Activated CD8-positive, alpha-beta memory T cell treated with anti-CD3 and anti-CD28 coated beads for 36 hours (primary cell): ENCODE results near the gene FAM228B. TPM values are rescaled to one million over a fixed set of nuclear protein-coding genes. Genes with fewer than 3 reads are reported as not detected.
"Not testable (repeated sequence)": the region's sequence is repeated elsewhere in the genome, so short reads cannot be mapped to it uniquely, and the experiment has no call there.

Experiments
- CTCF ChIA-PET: fragments of 350-600 bp; sonication (Branson Sonifier 250); formaldehyde crosslinking; loops from one replicate; lab custom pipeline; 2021; ENCODE audit warnings: antibody characterized with exemption; lab: Charles Lee
- POLR2A ChIA-PET: fragments of 350-600 bp; sonication (Branson Sonifier 250); formaldehyde crosslinking; loops from one replicate; lab custom pipeline; 2021; ENCODE audit warnings: antibody characterized with exemption; lab: Charles Lee
- total RNA-seq, 2 experiments: library from RNA; stranded (reverse); gene quantifications; one replicate each; pipeline ENCODE4 v1.2.3, GENCODE V29; 2021

Gene FAM228B
- total RNA-seq, 2 experiments from 2014 or later, result 4.2 TPM

DNA sequence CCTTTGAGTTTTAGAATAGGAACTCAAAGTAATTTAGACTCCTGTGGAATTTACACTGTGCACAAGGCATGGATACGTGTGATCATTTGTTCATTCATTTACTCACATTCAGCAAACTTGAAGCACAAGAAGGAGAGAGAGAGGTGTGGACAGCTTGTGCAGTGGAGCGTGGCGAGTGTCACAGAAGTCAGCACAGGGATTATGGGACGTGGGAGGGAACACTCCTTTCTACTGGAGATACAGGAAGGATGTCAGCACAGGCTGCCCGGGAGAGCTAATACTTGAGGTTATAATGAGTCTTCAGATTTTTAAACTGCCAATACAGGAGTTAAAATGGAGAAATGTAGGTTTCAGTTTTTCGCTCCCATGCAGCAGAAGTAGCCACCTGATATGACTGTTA lies 58.6 kb downstream of the FAM228B start:
- ChIA-PET CTCF (no interaction called here), POLR2A (no interaction called here)

- CTCF ChIA-PET, result no interaction called here
- POLR2A ChIA-PET, result no interaction called here
Measured at GRCh38 chr2:24182507-24182906, 59.2 kb downstream of the FAM228B start.

DNA sequence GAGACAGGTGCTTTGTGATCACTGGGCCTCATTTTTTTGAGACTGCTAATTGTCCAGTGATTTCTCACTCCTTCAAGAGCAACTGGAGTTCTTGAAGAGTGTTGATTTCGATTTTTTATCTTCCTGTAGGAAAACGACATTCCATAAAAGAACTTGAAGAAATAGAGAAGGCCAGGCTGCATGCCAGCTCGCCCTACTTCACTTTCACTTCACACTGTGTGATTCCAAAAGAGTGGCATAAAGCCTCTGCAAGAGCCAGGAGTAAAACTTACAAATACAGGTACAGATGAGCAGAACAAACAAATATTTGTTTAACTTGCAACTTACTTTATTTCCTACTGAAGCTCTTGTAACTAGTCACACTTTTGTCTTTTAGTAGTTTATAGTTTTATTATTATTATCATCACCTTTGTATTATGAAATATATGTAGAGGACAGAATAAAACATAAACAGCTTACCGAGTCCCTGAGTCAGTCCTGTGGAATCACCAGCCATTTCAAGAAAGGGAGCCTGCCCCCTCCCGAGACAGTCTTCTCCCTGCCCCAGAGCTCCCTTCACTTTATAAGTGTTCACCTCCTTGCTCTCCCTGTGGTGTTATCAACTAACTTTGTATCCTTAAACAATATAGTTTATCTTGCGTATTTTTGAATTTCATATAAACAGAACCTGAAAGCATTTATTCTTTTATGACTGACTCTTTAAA lies 60.2 kb downstream of the FAM228B start:
- POLR2A ChIA-PET, result no interaction called here
- CTCF ChIA-PET, result no interaction called here

- ChIA-PET CTCF (no interaction called here), POLR2A (no interaction called here)
Measured at GRCh38 chr2:24189551-24189950, 66.3 kb downstream of the FAM228B start.

DNA sequence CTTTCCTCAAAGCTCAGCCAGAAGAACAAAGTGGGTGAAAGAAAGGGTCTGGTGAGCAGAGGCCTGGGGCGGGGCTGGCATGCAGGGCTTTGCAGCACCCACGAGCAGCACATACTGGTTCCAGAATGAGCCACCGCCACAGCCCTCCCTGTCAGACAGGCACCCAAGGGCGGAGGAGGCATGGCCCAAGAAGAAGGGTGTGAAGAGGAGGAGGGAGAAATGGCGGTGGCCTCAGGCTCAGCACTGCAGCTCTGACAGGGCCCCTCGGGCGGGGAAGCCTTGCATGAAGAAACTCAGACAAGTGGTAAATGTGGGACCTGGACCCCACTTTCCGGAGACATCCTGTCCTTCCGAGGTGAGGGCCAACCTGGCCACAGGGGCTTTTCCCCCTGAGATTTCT lies 67.2 kb downstream of the FAM228B start:
- CTCF ChIA-PET, result no interaction called here
- POLR2A ChIA-PET, result no interaction called here

DNA sequence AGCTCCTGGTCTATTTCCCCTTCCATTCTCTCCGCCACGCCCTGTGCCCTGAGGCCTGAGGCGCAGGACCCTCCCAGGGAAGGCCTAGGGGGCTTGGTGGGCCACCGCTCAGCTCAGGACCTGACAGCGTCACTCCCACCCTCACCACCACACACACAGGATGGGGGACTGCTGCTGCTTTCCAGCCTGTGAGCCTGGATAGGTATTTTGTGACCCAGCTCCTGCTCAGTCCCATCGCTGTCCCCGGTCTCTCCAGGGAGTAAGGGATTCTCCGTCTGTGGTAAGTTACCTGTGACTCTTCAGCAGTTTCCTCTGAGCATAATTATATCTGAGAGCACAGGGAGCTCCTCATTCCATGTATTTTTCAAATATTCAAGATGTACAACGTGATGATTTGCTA lies 67.9 kb downstream of the FAM228B start:
- ChIA-PET CTCF (no interaction called here), POLR2A (no interaction called here)

DNA sequence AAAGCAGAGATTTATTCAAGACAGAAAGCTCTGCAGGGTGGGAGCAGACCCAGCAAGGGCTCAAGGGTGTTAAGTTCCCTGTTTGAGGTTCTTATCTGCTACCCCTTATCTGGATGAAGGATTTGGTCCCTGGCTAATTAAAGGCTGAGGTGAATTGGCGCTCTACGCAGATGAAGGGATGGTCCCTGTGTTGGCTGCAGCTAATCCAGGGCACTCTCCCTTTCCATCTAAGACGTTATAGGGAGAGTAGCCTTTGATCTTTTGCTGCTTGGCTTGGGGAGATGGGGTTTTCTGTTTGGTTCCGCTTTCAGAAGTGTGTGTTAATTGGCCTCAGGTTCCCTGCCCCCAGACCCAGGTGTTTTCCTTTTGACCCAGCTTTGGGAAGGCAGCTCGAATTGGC lies 68.6 kb downstream of the FAM228B start:
- POLR2A ChIA-PET, result no interaction called here
- CTCF ChIA-PET, result no interaction called here

- CTCF ChIA-PET, POLR2A ChIA-PET: not testable (repeated sequence)
Measured at GRCh38 chr2:24197213-24197612, 73.9 kb downstream of the FAM228B start.

DNA sequence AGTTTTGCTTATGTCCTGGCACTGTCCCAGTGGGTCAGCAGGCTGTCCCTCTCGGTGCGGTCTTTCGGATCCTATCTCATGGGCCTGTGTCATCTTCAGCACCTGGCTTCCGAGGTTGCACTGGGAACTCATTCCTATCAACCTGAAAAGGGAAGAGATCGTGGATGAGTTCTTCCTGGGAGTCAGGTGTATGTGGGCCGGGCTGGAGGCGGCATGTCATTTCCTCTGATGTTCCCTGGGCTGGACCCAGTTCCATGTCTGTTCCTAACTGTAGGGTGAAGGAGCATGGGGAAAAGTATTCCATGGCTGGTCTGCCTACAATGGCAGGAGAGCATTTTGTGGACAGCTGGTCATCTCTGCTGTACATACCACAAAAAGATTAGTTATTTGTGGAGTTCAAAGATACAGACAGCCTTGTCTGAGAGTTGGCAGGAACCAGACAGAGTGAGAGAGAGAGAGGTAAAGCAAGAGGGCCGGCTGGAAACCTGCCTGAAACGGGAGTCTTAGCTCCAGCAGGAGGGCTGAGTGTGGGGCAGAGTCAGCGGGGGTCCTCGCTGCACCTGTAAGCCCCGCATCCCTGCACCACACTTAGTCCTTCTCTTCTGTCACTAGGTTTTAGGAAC lies 76.8 kb downstream of the FAM228B start:
- POLR2A ChIA-PET, result no interaction called here
- CTCF ChIA-PET, result no interaction called here

DNA sequence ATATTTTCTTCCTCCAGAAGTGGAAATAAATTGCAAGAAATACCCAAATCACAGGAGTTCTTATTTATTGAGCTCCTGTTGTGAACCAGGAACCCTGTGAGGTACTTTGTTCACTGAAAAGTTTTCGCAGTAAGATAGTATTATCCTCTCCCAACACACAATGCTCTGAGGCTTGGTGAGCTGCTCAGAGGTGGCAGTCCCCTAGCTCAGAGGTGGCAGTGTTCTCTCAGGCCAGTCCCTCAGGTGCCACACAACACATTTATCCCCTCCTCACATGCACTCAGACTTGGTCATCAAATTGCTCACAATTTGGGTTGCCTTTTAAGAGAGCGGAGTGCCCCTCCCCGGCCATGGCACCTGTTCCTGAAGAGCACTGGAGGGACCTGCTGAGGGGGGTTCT lies 77.5 kb downstream of the FAM228B start:
- ChIA-PET POLR2A (no interaction called here), CTCF (no interaction called here)

DNA sequence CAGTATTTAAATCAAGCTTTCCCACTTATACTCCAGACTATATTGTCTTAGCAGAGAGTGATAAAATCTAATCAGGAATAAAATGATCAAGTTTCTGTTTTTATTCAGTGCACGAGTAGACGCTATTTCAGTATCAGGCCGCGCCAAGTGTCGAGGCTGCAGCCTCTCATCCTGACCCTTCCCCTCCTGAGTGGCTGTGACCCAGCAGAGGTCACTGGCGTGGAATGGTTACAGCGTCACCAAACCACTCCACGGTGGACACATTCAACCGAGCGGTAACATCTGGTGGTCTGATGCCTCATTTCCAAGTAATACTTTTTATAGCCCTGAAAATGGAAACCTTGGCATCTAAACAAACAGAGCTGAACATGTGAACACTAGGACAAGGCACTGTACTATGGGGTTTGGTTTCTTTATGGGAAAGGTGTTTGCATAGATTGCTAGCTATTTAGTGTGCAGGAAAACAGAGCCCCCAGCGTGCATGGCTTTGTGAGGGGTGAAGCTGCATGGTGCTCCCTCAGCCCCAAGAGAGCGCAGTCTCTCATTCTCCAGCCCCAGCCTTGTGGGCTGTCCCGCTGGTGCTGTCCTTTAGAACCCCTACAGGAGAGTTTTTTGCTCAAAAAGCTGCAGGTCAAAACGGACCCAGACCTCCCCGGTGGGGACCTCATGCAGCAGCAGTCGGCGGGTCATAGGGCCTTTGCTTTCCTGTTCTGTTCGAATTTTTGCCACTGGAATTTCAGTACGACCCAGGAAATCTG lies 79.9 kb downstream of the FAM228B start:
- CTCF ChIA-PET, result interaction anchor here (0.9 kb wide), 1 partner anchor 9 kb away, joined by 3 read pairs; no protein-coding TSS in a partner anchor
- POLR2A ChIA-PET, result no interaction called here

DNA sequence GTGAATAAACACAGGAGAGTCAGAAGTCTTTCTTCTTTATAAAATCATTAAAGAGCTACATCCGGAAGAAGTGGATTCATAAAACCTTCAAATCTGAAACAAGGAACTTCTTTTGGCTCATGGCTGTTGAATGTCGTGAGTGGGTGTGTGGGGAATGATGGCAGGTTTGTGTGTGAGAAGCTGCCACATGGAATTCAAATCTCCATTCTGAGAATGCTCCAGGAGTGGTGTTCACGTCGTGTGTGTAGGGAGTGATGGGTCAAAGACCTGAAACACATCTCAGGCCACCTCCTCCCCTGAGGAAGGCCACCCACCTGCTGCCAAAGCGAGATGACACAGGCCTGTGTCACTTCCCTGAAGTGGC lies 80.5 kb downstream of the FAM228B start:
- ChIA-PET POLR2A (no interaction called here), CTCF (interaction anchor here (0.9 kb wide), 1 partner anchor 8 kb away, joined by 3 read pairs; no protein-coding TSS in a partner anchor)

- ChIA-PET CTCF (no interaction called here), POLR2A (no interaction called here)
Measured at GRCh38 chr2:24204505-24204904, 81.2 kb downstream of the FAM228B start.

GRCh38 chr2:24205131-24205530 lies 81.9 kb downstream of the FAM228B start:
- POLR2A ChIA-PET, result no interaction called here
- CTCF ChIA-PET, result no interaction called here

GRCh38 chr2:24206242-24206641 lies 83.0 kb downstream of the FAM228B start:
- POLR2A ChIA-PET, result no interaction called here
- CTCF ChIA-PET, result no interaction called here

DNA sequence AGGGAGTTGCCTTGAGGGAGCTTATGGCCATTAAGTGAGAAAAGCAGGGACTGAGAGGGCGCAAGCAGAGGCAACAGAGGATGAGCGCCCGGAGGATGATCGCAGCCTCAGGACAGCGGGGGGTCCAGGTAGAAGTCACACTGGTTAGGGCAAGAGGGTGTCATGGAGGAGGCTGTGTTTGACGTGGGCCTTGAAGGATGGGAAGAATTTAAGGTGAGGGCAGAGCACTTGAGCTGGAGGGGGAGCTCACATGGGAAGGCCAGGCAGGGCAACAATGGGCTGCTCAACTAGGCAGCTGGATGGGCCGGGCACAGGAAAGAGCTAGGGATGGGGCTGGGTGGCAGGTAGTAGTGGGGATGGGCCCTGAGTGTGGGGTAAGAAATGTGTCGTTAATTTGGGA lies 83.4 kb downstream of the FAM228B start:
- CTCF ChIA-PET, result no interaction called here
- POLR2A ChIA-PET, result no interaction called here

DNA sequence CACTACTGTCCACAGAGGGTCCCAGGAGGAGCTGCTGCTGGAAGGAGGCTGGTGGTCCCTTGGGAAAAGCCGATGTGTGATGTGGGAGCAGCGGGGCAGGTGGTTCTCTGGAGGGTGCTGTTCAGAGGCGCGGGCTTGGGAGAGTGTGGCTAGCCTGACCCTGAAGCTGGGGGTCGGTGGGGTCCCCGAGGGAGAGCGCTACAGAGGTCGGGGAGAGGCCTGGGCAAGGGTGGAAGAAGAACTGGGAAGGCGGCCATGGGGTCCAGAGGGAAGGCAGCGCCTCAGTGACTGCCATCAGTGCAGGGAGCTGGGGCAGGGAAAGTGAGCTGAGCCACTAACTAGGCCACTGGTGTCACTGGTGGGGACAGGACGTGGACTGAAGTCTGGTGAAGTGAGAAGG lies 84.1 kb downstream of the FAM228B start:
- ChIA-PET POLR2A (no interaction called here), CTCF (interaction anchor here (0.6 kb wide), 1 partner anchor 165 kb away, joined by 3 read pairs; no protein-coding TSS in a partner anchor)

DNA sequence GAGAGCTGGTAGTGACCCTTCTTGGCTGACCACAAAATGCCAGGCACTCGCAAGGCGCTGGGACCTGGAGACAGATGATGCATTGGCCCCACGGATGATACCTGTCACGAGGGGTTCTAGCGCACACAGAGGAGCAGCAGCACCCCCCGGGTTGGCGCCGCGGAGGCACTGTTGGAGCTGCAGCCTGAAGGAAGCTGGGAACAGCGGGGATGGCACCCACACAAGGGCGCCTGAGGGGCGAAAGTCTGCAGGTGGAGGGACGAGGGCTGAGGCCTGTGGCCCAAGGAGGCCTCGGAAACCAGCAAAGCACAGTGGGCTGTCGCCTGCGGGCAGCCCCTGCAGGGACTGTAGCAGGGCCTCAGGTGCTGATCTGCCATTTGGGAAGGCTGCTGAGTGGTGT lies 85.2 kb downstream of the FAM228B start:
- POLR2A ChIA-PET, result no interaction called here
- CTCF ChIA-PET, result no interaction called here

DNA sequence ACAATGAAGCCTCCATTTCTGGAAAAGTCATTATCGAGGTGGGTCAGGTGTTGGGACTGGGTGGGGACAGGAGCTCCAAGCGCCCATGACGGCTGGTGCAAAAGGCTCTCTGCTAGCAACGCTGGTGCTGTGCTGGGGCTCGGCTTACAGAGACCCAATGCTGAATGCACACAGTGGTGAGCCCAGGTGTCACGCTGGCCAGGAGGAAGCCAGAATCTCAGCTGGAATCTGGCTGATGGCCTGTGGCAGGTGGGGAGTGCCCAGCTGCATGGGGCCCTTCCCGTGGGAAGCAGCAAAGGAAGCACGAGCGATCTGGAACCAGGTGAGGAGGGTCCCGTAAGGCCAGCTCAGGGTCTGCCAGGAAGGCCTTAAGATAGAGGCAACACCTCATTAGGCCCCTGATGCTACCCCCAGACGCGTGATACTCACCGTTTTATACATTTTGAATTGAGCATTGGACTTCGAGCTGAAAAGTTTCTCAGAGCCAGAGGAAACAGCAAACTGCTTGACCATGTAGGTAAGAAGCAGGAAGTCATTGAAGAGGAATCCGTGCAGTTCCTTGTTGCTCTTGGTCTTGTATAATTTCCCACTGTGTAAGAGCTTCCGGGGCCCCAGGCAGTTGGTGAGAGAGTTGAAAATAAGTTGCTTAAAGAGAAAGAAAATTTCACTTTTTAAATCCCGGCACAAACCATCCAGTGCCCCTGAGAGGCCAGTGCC lies 86.3 kb downstream of the FAM228B start:
- ChIA-PET POLR2A (no interaction called here), CTCF (interaction anchor here (0.7 kb wide), 1 partner anchor 87 kb away, joined by 4 read pairs; no protein-coding TSS in a partner anchor)

DNA sequence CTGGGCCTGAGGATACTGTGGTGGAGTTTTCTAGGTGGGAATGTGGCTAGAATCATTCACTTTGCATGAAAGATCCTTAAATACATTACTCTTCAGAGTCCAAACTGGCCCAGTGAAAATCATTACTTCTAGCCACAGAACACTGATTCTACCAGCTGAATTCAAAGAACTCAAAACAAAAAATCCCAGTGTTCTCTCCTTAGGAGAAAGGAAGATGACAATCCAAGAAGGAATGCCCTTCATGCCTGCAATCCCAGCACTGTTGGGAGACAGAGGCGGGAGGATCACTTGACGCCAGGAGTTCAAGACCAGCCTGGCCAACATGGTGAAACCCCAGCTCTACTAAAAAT lies 86.8 kb downstream of the FAM228B start:
- CTCF ChIA-PET, result interaction anchor here (0.7 kb wide), 1 partner anchor 88 kb away, joined by 4 read pairs; no protein-coding TSS in a partner anchor

More for the DNA sequence above, 86.8 kb downstream of the FAM228B start:
- POLR2A ChIA-PET, result no interaction called here
